ENCODE measurements around the gene RTN4RL1.
A peak's percentile ranks its signal among the peaks of the same experiment; 100 is the strongest.

The RTN4RL1 gene

GRCh38 chr17:2025622-2026309 lies 632 bp upstream of the RTN4RL1 start:
- TF ChIP-seq ZFX (IDR thresholded peaks at IDR 0.05) (no peak), CTCF (conservative IDR thresholded peaks at IDR 0.05) (peak; percentile 83)
- no peak overlapping the region; the same call in 1 of the 2 replicates for H3K27ac ChIP-seq

GRCh38 chr17:2024572-2025219 lies 438 bp downstream of the RTN4RL1 start:
- TF ChIP-seq CTCF (conservative IDR thresholded peaks at IDR 0.05) (no peak), ZFX (IDR thresholded peaks at IDR 0.05) (no peak)
- peak overlapping the region; percentile 14 for H3K27ac ChIP-seq

GRCh38 chr17:2023692-2024571 lies 1.2 kb downstream of the RTN4RL1 start:
- H3K27ac ChIP-seq, result peak overlapping the region; percentile 14; the same call in 1 of the 2 replicates
- TF ChIP-seq CTCF (conservative IDR thresholded peaks at IDR 0.05) (no peak), ZFX (IDR thresholded peaks at IDR 0.05) (peak; percentile 15; the same call in 1 of the 2 replicates)

GRCh38 chr17:2023256-2023655 lies 1.9 kb downstream of the RTN4RL1 start:
- TF ChIP-seq CTCF (conservative IDR thresholded peaks at IDR 0.05) (no peak), ZFX (IDR thresholded peaks at IDR 0.05) (no peak)
- H3K27ac ChIP-seq, result no peak overlapping the region

GRCh38 chr17:2022647-2023240 lies 2.4 kb downstream of the RTN4RL1 start:
- no peak for TF ChIP-seq CTCF (conservative IDR thresholded peaks at IDR 0.05)
- no peak for TF ChIP-seq ZFX (IDR thresholded peaks at IDR 0.05)
- H3K27ac ChIP-seq, result no peak overlapping the region

- no peak for TF ChIP-seq ZFX (IDR thresholded peaks at IDR 0.05)
- TF ChIP-seq CTCF (conservative IDR thresholded peaks at IDR 0.05), result no peak
- no peak overlapping the region for H3K27ac ChIP-seq
Observed at GRCh38 chr17:2020721-2021120, 4.4 kb downstream of the RTN4RL1 start.

Measured in C4-2B (cell line).